Limb (tissue), 2 donors: Measurements from ENCODE around the gene MPST.

Source experiments
- DNase-seq, 2 donors: peaks; one replicate each; pipeline ENCODE4 v3.0.0-alpha.2; 2016; ENCODE audit errors: extremely low spot score in 2 of 2

MPST gene

DNA sequence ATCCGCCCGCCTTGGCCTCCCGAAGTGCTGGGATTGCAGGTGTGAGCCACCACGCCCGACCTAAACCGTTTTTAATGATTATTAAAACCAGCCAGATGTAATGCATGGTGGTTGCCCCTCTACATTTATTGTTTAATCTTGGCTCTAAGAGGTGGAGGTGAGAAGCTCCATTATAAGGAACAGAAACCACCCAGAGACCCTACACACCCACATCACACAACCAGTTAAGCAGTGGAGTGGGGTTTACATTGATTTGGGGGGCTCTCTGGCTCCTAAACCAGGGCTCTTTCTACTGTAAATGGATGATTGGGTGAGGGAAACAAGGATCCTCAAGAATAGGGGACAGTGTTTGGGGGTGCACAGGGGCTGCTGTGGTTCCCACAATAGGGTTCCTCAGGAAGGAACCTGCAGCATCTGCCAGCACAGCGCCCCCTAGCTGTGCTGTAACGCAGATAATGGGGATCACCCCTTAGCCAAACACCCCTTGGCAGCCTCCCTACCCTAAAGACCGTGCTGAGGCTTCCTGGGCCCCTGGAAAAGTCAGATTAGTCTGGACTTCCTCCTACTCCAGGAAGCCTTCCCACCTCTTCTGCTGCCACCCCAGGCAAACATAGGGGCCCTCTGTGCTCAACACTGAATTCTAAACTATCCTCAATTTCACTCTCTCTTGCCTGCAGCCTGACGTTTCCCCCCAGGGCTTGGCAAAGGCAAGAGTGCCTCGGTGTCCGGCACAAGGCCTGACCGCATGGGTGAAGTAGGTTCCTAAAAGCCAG lies 2.4 kb downstream of the MPST start:
- no peak for DNase-seq

DNA sequence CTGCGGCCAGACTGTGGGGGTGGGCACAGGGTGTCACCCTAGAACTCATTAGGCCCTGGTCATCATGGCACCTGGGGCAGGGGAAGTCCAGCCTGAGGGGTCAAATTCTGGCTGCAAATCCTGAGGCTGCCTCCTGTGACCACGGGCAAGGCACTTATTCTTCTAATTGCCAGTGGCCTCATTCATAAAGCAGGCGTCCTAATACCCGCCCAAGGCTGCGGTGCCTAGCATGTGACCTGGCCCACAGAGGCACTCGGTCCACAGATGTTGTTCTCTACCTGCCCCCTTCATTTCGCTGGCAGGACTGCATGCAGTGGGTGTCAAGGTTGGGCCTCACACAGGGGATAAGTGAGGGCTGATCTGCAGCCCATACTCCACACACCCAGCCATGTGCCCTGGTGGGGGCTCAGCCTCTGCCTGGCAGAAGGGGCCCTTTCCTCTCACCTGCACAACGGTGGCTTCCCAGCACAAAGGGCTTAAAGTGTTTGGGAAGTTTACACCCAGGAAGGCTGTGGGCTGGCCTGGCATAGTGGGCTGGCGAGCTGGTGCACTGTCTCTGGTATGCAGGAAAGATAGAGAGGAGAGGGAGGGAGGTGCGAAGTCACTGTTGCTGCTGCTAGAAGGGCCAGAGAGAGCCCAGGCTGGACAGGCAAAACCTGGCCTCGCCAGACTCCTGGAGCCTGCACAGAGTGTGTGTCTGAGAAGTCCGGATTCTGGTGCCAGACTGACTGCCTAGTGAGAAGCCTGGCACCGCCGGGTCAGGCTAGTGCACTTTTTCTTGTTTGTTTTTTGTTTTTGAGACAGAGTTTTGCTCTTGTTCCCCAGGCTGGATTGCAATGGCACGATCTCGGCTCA lies 3.2 kb downstream of the MPST start:
- no peak for DNase-seq

DNA sequence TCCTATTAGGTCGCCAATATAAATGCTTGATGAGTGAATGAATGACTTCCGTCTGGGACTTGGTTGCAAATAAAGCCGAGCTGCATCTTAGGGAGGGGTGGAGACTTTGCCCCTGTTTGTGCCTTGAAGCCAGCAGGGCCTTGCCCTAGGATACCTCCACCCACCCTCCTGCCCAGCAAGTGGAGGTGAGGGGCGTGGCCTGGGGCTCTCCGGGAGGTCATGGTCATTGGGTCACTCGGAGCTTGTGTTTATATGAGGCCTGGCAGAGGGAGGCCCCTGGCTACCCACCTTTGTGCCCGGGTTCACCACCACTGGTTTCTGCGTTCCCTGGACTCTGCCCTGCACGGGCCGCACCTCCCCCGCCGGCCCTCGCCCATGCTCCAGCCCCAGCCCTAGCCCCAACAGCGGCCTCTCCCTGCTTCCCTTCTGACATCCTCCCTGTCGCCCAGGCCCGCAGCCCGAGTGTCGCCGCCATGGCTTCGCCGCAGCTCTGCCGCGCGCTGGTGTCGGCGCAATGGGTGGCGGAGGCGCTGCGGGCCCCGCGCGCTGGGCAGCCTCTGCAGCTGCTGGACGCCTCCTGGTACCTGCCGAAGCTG lies 4.3 kb downstream of the MPST start:
- DNase-seq = no peak

DNA sequence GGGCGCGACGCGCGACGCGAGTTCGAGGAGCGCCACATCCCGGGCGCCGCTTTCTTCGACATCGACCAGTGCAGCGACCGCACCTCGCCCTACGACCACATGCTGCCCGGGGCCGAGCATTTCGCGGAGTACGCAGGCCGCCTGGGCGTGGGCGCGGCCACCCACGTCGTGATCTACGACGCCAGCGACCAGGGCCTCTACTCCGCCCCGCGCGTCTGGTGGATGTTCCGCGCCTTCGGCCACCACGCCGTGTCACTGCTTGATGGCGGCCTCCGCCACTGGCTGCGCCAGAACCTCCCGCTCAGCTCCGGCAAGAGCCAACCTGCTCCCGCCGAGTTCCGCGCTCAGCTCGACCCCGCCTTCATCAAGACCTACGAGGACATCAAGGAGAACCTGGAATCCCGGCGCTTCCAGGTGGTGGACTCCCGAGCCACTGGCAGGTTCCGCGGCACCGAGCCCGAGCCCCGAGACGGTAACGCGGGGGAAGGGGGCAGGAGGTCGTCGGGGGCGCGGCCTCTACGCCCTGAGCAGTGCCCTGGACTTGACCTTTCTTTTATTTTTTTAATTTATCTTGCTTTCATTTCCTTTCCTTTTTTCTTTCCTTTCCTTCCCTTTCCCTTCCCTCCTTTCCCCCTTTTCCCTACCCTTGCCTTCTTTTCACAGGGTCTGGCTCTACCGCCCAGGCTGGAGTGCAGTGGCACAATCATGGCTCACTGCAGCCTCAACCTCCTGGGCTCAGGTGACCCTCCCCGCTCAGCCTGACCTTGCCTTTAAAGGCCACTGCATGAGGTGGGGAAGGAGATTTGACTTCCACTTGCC lies 5.0 kb downstream of the MPST start:
- DNase-seq = no peak

DNA sequence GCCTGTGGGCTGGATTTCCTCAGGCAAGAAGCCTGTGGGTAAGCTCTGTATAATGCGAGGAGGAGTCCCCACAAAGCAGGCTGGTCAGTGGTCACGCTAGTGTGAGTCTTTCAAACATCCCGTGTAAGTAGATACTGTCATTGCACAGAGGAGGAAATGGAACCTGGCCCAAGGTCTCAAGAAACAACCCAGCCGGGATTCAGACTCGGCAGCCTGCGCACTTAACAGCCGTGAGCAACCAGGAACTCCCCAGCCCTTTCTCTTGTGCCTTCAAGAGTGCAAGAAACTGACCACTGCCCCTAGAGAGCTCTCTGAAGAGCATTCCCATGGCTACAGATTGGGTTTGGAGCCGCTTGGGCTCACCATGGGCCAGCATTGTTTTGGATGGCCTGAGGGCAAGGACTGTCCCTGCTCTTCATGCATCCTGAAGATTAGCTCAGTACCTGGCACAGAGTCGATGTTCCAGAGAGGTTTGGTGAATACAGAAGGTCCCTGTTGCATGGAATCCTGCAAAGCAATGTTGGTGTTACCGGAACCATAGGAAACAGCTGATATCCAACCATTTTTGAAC lies 6.0 kb downstream of the MPST start:
- no peak for DNase-seq

DNA sequence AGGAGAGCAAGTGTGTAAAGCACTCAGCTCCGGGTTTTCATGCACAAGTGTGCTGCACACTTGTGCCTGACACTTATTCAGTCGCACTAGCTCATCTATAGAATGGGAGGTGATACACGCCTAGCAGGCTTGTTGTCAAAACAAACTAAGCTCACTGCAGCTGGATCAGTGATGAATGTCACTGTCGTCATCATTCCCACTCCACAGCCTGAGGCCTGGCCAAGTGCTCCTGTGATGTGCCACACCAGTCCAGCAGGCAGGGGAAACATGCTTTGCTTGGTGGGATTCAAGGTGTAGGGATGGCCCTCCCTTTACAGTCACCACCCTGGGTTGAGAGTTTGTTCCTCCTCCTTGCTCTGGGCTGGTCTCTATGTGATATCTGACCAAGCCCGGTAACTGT lies 6.8 kb downstream of the MPST start:
- DNase-seq = no peak

DNA sequence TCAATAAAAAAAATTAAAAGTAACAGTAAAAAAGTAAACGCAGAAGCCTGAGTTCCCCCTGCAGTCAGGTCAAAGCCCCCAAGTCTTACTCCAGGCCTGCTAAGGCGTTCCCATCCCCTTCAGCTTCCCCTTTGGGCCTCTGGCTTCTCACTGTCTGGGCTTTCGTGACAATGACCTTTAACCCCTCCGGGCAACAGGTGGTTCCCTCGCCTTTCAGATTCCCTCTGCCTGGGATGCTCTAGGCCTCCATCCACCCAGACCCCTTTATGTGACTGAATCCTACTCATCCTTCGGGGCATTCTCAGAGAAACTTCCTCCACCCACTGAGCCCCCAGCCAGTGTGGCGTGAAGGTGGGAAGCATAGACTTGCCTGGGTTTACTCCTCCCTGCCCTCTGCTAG lies 8.0 kb downstream of the MPST start:
- no peak for DNase-seq

DNA sequence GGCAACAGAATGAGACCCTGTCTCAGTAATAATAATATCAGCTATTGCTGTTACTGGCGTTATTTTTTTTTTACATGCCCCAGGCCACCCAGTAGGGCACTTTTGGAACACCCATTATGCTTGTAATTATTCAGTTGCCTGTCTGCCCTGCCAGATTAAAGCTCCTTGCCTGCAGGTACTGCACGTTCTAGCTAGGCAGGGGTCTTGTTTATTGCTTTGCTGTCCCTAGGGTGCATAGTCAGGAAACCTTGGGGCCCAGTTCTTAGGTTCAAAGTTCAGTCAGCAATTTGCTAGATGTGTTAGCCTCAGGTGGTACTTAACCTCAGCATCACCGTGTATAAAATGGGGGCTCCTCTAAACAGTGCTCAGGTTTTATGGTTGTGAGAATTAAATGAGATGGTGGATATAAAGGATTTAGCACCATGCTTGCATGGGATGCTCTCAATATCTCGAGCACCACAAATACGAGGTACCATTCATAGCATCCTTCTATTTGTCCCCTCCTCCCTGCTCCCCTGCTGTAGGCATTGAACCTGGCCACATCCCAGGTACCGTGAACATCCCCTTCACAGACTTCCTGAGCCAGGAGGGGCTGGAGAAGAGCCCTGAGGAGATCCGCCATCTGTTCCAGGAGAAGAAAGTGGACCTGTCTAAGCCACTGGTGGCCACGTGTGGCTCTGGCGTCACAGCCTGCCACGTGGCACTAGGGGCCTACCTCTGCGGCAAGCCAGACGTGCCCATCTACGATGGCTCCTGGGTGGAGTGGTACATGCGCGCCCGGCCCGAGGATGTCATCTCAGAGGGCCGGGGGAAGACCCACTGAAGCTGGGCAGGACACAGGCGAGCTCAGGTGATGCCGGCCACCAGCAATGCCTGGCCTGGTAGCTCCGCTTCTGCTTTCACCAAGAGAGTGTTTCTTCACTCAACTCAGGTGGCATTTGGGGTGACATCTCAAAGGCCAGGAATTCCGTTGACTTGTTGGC lies 9.4 kb downstream of the MPST start:
- no peak for DNase-seq

DNA sequence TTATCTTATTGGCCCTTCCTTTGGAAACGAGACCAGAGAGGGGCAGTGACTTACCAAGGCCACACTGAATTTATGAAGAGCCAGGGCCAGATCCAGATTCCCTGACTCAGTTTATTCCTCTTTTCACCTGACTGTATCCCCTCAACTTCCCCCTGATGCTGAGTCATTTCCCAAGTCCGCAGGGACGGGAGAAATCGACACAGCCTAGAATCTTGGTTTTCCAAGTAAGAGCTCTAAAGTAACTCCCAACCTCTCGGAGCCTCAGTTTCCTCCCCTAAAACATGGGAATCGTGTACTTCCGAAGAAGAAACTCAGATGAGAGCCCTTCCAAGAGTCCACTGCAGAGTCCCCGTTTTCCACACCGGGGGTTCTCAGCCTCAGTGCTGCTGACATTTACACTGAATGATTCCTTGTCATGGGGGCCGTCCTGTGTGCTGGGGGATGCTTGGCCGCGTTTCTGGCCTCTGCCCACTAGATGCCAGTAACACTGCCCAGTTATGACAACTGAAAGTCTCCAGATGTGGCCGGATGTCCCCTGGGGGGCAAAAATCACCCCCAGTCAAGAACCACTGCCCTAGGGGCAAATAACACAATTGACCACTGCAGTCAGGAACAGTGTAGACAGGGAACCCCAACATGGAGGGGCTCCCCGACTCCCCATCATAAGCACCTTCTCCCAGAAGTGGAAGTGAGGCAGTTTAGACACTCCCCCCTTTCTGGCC lies 11.2 kb downstream of the MPST start:
- no peak for DNase-seq

DNA sequence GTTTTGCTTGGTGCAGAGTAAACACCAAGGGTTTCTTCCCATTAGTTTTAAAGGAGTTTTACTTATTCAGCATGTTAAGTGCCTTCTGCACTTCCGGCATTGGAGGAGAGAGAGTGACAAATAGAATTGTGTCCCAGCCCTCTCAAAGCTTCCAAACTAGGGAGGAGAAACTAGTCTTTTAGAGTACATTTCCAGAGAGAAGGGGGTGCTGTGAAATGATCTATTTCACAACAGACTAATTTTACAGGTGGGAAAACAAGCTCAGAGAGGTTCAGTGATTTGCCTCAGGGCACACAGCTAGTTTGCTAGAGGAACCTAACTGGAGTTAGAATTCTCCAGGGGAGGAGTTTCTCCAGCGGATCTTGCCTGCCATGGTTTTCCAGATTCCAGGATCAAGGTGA lies 12.6 kb downstream of the MPST start:
- DNase-seq = no peak

DNA sequence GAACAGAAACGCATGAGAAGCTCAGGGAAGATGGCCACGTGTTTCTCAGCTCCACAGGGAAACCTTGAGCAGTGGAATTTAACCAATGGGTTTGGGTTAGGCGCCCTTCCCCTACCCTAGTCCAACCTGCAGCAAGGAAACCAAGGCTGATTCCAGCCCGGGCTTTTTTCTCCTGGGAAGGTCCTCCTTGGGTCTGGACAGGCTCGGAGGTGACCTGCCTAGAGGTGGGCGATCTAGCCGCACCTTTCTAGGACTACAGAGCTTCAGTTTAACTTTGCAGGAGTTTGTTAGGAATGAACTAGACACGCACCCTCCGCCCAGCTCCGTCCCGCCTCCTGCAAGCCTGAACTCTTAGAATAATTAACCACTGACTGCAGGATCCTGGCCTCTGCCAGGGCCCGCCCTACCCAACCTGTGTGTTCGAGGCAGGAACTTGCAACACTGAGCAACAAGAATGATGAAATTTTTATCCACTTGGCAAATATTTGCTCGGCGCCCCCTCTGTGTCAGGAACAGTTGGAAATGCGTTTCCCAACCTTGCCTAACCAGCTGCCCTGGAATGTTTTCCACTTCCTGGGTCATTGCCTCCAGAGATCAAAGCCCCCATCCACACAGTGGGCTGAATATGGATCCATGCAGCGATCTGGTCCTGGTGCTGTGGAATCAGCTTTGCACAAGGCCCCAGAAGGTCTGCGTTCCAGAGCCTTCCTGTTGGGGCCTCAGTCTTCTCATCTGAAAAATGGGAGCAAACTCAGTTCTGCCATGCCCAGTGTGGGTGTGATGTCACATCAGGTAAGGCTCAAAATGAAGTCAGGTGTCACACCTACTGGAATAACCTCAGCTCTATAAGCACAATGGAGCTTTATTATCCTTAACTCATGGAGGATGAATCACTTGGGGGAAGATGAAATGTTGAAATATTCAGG lies 13.3 kb downstream of the MPST start:
- DNase-seq = no peak

DNA sequence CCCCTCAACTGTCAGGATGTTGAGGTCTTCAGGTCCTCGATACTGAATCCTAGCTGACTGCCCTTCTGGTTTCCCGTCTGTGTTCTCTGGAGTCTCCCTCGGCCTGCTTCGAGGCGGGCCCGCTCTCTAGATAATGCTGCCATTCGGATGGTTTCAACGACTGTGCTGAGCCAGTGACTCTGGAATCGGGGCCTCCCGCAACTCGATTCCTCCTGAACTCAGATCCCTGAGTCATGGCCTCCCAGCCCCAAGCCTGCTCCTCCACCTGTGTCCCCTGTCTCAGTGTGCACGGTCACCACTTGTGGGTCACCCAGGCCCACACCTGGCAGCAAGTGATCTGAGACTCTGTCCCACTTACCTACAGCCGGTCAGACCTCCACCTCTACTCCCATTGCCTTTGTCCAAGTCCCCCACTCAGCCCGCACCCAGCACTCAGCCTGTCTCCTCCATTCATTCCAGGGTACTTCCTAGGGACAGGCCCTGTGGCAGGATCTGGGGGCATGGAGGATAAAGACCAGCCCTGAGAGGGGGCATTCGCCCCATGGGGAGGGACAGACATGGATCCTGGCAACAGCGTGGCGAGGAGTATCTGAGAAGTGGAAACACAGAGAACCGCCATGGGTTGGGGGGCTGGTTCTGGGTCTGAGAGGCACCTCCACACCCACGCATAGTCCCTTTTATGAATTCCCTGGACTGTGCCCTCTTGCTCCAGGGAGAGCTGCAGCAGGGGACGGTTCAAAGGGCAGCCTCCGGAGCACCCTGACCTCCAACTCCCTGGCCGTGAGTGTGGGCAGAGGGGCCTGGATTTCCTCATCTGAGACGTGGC lies 14.3 kb downstream of the MPST start:
- no peak for DNase-seq

DNA sequence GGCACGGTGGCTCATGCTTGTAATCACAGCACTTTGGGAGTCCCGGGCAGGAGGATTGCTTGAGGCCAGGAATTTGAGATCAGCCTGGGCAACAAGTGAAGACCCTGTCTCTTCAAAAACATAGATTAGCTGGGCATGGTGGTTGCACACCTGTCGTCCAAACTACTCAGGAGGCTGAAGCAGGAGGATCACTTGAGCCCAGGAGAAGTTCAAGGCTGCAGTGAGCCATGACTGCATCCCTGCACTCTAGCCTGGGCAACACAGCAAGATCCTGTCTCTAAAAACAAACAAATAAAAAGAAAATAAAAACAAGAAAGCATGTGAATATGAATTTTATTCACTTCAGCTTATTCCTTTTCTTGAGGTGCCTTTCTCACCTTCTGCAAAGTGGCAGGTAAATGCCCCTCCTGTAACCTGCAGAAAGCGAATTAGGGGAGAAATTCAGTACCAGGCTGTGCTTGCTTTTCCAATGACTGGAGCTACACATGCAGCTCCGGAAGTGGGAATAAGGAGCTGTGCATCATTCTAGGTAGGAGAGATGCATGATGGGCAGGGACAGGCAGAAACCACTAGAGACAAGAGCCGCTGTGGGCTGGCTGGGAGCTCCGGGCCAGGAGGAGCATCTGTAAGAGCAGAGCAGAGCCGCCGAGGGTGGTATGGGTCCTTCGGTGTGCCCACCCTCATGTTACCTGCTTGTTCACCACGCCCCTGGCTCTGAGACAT lies 17.3 kb downstream of the MPST start:
- no peak for DNase-seq

DNA sequence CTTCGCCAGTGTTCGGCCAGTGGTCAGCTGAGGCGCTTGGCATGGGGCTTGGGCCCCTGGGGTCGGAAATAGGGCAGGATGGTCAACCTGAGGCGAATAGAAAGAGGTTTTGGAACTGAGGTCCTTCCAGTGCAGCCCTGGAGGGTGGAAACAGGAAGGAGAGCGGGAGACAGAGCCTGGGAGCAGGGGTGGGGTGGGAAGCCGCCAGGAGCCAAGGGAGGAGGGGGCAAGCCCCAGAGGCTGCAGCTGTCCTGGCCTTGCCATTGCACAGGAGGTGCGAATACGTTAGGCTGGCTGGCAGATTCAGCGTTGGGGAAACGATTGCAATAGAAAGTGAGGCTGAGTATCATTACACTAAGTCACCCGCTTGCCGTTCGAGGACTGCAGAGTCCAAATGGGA lies 18.1 kb downstream of the MPST start:
- DNase-seq = no peak

DNA sequence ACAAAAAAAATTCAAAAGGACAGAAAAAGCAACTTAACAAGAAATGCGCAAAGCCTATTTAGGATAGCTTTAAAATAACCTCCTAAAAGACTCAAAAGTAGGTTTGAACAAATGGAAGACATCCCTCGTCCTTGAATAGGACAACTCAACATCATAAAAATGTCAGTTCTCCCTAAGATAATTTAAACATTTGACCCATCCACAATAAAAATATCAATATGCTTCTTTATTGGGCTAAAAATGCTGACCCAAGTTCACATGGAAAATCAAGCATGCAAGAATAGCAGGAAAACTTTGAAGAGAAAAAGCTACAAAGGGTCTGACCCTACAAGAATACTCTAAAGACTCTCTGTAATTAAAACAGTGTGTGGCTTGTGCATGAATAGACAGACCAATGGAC lies 19.9 kb downstream of the MPST start:
- no peak for DNase-seq

DNA sequence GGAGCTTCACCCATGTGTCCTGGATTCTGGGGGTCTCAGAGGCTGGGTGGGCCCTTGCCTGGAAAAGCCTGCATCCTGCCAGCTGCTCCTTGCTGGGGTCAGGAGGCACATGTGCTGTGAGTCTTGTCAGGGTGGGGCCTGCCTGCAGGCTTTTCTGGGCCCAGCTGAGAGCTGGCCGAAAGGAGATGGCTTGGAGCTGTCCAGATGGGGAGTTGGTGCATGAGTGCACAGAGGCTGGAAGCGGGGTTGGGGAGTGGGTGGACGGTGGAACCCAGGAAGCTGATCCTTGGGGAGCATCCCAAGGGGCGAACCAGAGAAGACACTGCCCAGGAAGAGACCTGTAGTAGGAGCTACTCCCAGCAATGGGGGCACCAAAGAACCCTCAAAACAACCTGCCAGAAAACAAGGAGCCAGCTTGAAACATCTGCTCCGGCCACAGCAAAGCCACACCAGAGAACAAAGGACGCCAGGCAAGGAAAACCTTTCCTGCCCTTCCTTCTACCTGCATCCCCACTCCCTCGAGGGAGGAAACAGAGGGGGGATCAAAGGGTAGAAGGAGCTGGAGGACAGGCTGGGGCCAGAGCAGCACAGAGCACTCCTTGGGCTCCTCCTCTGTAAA lies 23.8 kb downstream of the MPST start:
- no peak for DNase-seq
